GM12872 (cell line): ENCODE measurements around the gene LRAT.

Experiments used
- CTCF ChIP-seq: IDR thresholded peaks from 3 replicates; pipeline ENCODE4 v1.5.1; 2011; ENCODE audit warnings: low read depth, mild to moderate bottlenecking, low read length, moderate library complexity; ENCODE audit not compliant: insufficient read depth

Gene LRAT

DNA sequence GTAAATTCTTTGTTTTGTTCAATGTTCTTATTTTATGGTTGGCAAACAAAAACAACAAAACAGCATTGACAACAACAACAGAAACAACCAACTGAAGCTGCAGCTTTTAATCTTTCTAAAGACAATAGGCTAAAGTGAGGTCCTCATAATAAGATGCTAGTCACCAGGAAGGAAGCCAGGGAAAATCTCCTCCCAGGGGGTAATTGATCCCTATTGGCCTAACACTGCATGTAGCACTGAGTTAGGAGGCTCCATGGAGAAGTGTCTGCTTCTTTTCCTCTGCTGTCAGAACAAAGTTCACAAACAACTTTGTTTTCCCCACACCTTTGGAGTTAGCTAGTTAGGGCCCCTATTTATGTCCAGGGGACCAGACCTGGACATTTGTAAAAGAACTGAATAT is 4.7 kb upstream of the LRAT start:
- TF ChIP-seq CTCF = no peak

DNA sequence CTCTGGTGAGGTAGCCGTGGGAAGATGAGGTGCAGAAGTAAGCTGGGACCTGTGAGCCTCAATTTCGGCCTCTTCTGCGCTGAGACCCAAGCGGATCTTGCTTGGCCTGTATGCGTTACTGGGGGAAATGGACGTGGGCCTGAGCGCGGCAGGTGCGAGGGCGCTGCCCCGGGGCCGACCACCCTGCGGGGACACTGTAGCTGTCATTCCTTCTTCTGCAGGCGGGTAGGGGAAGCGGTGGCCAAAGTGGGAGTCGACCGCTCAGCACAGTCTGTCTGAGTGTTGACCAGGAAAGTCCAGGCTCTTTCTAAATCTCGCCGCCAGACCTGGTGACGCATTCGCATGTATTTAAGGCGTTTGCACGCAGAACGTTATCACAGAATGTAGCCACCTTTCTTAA is 3.3 kb upstream of the LRAT start:
- no peak for TF ChIP-seq CTCF

DNA sequence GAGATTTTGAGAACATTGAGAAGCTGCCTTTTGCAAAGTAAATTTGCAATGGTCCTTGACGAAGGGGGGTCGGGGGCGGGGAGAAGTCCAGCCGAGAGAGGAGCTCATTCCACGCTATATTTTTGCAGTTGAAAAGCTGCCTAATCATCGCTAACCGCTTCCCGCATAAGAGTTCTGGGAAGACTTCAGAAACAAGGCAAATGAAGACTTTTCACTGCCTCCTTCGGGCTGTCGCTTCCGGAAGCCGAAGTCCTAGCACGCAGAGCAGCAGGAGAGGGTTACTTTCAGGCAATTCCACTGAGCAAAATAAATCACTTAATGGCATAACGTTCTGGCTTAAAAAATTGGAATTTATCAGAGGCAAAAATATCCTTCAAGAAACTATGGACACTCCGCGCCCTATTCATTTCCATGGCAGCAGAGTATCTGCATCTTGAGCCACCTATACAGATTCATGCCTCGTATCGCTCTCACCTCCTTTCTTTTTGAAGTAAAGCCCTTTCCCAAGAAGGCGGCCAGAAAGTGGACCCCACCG is 2.6 kb upstream of the LRAT start:
- no peak for TF ChIP-seq CTCF

DNA sequence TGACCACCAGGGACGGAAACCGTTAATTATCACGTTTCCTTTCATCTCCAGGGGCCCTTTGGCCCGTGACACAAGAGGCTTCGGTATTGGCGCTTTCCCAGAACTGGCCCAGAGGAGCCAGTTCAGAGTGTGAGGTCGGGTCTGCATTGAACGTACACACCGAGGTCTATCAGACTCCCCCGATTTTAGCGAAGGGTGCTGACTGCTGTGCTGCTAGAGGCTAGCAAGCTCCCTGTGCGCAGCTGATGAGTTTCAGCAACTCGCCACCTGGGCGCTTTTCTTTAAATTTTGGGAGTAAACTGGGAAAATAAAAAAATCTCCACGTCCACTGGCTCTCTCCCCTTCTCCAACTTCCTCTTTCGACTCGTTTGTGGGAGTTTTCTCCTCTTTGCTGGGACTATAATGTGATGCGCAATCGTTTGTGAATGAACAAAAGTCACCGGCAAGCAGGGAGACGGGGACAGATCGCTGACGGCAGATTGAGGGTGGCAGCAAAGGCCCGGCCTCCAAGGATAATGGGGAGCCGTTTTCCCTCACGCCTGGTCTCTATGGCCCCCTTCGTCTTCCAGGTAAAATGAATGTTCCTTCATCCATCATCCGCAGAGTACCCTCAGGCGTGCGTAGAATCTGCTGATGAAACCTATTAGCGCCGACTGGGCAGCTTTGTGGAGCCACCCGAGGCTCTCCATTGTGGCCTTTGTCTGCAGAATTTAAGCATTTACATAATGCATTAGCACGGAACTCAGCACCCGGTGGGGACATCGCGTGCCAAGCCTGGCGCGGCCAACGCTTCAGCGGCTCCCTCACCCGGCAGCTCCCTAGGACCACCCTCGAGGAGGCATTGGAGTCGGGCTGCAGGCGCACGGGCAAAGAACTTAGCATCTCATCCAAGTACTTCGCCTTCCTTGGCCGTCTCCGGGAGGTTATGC is 1.6 kb upstream of the LRAT start:
- TF ChIP-seq CTCF = no peak

DNA sequence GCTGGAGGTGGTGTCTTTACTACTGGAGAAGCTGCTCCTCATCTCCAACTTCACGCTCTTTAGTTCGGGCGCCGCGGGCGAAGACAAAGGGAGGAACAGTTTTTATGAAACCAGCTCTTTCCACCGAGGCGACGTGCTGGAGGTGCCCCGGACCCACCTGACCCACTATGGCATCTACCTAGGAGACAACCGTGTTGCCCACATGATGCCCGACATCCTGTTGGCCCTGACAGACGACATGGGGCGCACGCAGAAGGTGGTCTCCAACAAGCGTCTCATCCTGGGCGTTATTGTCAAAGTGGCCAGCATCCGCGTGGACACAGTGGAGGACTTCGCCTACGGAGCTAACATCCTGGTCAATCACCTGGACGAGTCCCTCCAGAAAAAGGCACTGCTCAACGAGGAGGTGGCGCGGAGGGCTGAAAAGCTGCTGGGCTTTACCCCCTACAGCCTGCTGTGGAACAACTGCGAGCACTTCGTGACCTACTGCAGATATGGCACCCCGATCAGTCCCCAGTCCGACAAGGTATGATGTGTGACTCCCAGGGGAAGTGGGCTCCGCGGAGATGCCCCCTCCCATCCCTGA is 634 bp downstream of the LRAT start:
- TF ChIP-seq CTCF = no peak

- TF ChIP-seq CTCF = no peak
Measured at GRCh38 chr4:154757713-154758112, 13.9 kb downstream of the LRAT start.

GRCh38 chr4:154760895-154761294 is 17.1 kb downstream of the LRAT start:
- no peak for TF ChIP-seq CTCF
